Stomach (tissue), 4 donors: Measurements from ENCODE around the gene MDM2.

Source experiments
- POLR2A ChIP-seq, 4 donors: fragments of 450-650 bp; IDR thresholded peaks; one replicate each; pipeline ENCODE4 v1.6.1; 2016; ENCODE audit warnings: antibody characterized with exemption in 4 of 4, control low read depth in 2 of 4, mild to moderate bottlenecking in 1 of 4, moderate library complexity in 1 of 4
- TF ChIP-seq, protein P1 (sequence below), 7 experiments: fragments of 450-650 bp in 4 of 7; fragments of 200-600 bp in 3 of 7; sonication (generic) in 3 of 7; IDR thresholded peaks; one replicate each; pipeline ENCODE4 v1.5.1; 2016 to 2019; ENCODE audit warnings: antibody characterized with exemption in 7 of 7, control low read depth in 2 of 7, mild to moderate bottlenecking in 1 of 7

DNA sequence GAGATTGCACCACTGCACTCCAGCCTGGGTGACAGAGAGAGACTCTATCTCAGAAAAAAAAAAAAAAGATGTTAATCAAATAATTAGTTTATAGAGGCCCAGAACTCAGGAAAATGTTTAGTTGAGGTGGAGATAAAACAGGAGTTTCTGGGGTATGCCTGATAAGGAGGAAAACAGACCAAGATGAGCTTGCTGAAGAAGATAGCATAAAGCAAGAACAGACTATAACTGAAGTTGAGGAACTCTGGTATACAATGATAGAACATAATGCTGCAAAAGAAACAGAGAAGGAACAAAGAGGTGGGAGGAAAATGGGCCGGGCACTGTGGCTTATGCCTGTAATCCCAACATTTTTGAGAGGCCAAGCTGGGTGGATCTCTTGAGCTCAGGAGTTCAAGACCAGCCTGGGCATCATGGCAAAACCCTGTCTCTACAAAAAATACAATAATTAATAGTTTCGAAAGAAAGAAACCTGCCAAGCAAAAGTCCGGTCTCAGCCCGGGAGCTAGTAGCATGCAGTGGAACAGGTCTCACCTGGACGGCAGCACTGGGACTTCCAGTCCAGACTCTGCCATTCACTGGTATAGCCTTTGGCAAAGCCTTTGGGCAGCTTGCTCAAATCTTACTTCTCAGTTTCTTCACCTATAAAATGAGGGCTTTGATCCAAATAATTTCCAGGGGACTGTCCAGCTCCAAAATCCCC is 36.6 kb upstream of the MDM2 start:
- TF ChIP-seq, protein P1, sequence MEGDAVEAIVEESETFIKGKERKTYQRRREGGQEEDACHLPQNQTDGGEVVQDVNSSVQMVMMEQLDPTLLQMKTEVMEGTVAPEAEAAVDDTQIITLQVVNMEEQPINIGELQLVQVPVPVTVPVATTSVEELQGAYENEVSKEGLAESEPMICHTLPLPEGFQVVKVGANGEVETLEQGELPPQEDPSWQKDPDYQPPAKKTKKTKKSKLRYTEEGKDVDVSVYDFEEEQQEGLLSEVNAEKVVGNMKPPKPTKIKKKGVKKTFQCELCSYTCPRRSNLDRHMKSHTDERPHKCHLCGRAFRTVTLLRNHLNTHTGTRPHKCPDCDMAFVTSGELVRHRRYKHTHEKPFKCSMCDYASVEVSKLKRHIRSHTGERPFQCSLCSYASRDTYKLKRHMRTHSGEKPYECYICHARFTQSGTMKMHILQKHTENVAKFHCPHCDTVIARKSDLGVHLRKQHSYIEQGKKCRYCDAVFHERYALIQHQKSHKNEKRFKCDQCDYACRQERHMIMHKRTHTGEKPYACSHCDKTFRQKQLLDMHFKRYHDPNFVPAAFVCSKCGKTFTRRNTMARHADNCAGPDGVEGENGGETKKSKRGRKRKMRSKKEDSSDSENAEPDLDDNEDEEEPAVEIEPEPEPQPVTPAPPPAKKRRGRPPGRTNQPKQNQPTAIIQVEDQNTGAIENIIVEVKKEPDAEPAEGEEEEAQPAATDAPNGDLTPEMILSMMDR (IDR thresholded peaks at IDR 0.05): no peak
- TF ChIP-seq POLR2A (IDR thresholded peaks at IDR 0.05): no peak
